HepG2 (cell line): ENCODE results near the gene RAP2A. TPM values are rescaled to one million over a fixed set of nuclear protein-coding genes. Genes with fewer than 3 reads are reported as not detected.
A peak's percentile ranks its signal among the peaks of the same experiment; 100 is the strongest.

Source experiments
- CBFB ChIP-seq: sonication (generic); formaldehyde crosslinking; IDR thresholded peaks from 2 replicates; pipeline ENCODE4 v1.4.0; 2020; ENCODE audit warnings: missing genetic modification reagents
- FOXM1 ChIP-seq: sonication (generic); formaldehyde crosslinking; IDR thresholded peaks from 2 replicates; pipeline ENCODE4 v1.5.0; 2020; ENCODE audit warnings: missing genetic modification reagents
- FOXP1 ChIP-seq, 2 experiments: fragments of 450-650 bp in 1 of 2; IDR thresholded peaks; 2 replicates each; pipeline ENCODE4 v1.6.1; 2017 to 2018; ENCODE audit warnings: antibody characterized with exemption in 1 of 2
- GABPA ChIP-seq, 2 experiments: IDR thresholded peaks; 2 replicates each; pipeline ENCODE4 v1.6.1; 2011 to 2016; ENCODE audit warnings: low read depth in 2 of 2, low read length in 1 of 2, missing biosample characterization in 1 of 2, missing genetic modification characterization in 1 of 2
- HNF4G ChIP-seq, 2 experiments: sonication (generic) in 1 of 2; formaldehyde crosslinking in 1 of 2; IDR thresholded peaks; 2 replicates each; pipeline versions ENCODE4 v1.4.0 to v1.6.1; 2011 to 2020; ENCODE audit warnings: borderline replicate concordance in 2 of 2, low read depth in 2 of 2, mild to moderate bottlenecking in 2 of 2, low read length in 1 of 2, missing genetic modification reagents in 1 of 2, moderate library complexity in 1 of 2
- NFRKB ChIP-seq: fragments of 450-650 bp; IDR thresholded peaks from 2 replicates; pipeline ENCODE4 v1.6.1; 2017
- NR2C2 ChIP-seq: sonication (generic); formaldehyde crosslinking; IDR thresholded peaks from 2 replicates; pipeline ENCODE4 v1.4.0; 2020; ENCODE audit warnings: missing genetic modification reagents, mild to moderate bottlenecking, moderate library complexity, borderline replicate concordance
- RELA ChIP-seq: sonication (generic); formaldehyde crosslinking; IDR thresholded peaks from 2 replicates; pipeline ENCODE4 v1.4.0; 2020; ENCODE audit warnings: missing genetic modification reagents
- RORA ChIP-seq: sonication (generic); formaldehyde crosslinking; IDR thresholded peaks from 2 replicates; pipeline ENCODE4 v1.5.0; 2020; ENCODE audit warnings: mild to moderate bottlenecking, missing genetic modification reagents, moderate library complexity
- SAFB2 ChIP-seq: sonication (generic); formaldehyde crosslinking; IDR thresholded peaks from 2 replicates; pipeline ENCODE4 v1.5.1; 2020; ENCODE audit warnings: missing genetic modification reagents, low read depth, mild to moderate bottlenecking, borderline replicate concordance
- SOX6 ChIP-seq, 2 experiments: fragments of 450-650 bp in 1 of 2; sonication (generic) in 1 of 2; formaldehyde crosslinking in 1 of 2; IDR thresholded peaks; 2 replicates each; pipeline versions ENCODE4 v1.4.0 to v1.6.1; 2017 to 2020; ENCODE audit warnings: antibody characterized with exemption in 1 of 2, mild to moderate bottlenecking in 1 of 2, missing genetic modification reagents in 1 of 2
- STAG1 ChIP-seq: sonication (generic); formaldehyde crosslinking; IDR thresholded peaks from 2 replicates; pipeline ENCODE4 v1.4.0; 2020; ENCODE audit warnings: missing genetic modification reagents
- TARDBP ChIP-seq: sonication (generic); formaldehyde crosslinking; IDR thresholded peaks from 2 replicates; pipeline ENCODE4 v1.8.0; 2022; ENCODE audit warnings: mild to moderate bottlenecking, missing genetic modification reagents
- TEAD3 ChIP-seq: optimal IDR thresholded peaks from 2 replicates; pipeline ENCODE3; 2016; ENCODE audit warnings: borderline replicate concordance
- THAP11 ChIP-seq: IDR thresholded peaks from 2 replicates; pipeline ENCODE4 v1.6.1; 2016; ENCODE audit warnings: missing biosample characterization, missing genetic modification reagents
- THAP9 ChIP-seq: sonication (generic); formaldehyde crosslinking; IDR thresholded peaks from 2 replicates; pipeline ENCODE4; 2020; ENCODE audit warnings: missing genetic modification reagents, mild to moderate bottlenecking, borderline replicate concordance
- TP53 ChIP-seq: sonication (generic); formaldehyde crosslinking; conservative IDR thresholded peaks from 2 replicates; pipeline ENCODE4 v1.4.0; 2020; ENCODE audit warnings: missing genetic modification reagents
- UBTF ChIP-seq: sonication (generic); formaldehyde crosslinking; IDR thresholded peaks from 2 replicates; pipeline ENCODE4 v1.4.0; 2020; ENCODE audit warnings: mild to moderate bottlenecking, missing genetic modification reagents
- ZMYM4 ChIP-seq: sonication (generic); formaldehyde crosslinking; IDR thresholded peaks from 2 replicates; pipeline ENCODE4 v1.8.1; 2023; ENCODE audit warnings: mild to moderate bottlenecking, missing genetic modification reagents
- ZNF160 ChIP-seq: sonication (generic); formaldehyde crosslinking; IDR thresholded peaks from 2 replicates; pipeline ENCODE4 v1.8.0; 2022; ENCODE audit warnings: mild to moderate bottlenecking, inconsistent platforms, missing genetic modification reagents
- ZNF251 ChIP-seq: sonication (generic); formaldehyde crosslinking; IDR thresholded peaks from 2 replicates; pipeline ENCODE4 v1.9.0; 2021; ENCODE audit warnings: mild to moderate bottlenecking, missing genetic modification reagents
- ZNF281 ChIP-seq: sonication (generic); formaldehyde crosslinking; IDR thresholded peaks from 2 replicates; pipeline ENCODE4 v1.4.0; 2020; ENCODE audit warnings: missing genetic modification reagents, borderline replicate concordance
- ZNF644 ChIP-seq: IDR thresholded peaks from 2 replicates; pipeline ENCODE4 v1.6.1; 2016; ENCODE audit warnings: low read depth
- polyA plus RNA-seq, 8 experiments: library from polyadenylated mRNA; depleted of rRNA in 3 of 8; stranded (reverse) in 7 of 8; unstranded in 1 of 8; fragments of >200 nt; fragmentation: Illumina TruSeq in 4 of 8; extraction: Trizol in 4 of 8; gene quantifications; 2 replicates each; pipeline versions ENCODE4 v1.2.1 to v1.2.3, GENCODE V29; 2011 to 2016; ENCODE audit warnings: low read depth in 4 of 8, missing spikeins in 1 of 8, mixed read lengths in 1 of 8; ENCODE audit not compliant: insufficient read depth in 1 of 8
- total RNA-seq, 5 experiments: library from RNA; depleted of rRNA; stranded (reverse); fragments of >200 nt; fragmentation: Illumina TruSeq; extraction: Trizol; gene quantifications; 2 replicates each; pipeline ENCODE4 v1.2.3, GENCODE V29; 2016; ENCODE audit warnings: low read depth in 1 of 5

RAP2A gene
- total and polyA plus RNA-seq, 2 of the 13 experiments (the other 11 are each of a cell fraction or from before 2014, with no cell fraction given) = 9.9 to 23.1 TPM

- no peak for TF ChIP-seq GABPA (IDR thresholded peaks at IDR 0.05; ENCODE audit: low read depth, low read length)
- TF ChIP-seq GABPA (CRISPR knock-in tag; IDR thresholded peaks at IDR 0.05; ENCODE audit: low read depth) = peak; percentile 29; the same call in 1 of the 2 replicates
- TF ChIP-seq TEAD3 (CRISPR knock-in tag) = peak; percentile 87
- peak; percentile 75; the same call in 1 of the 2 replicates for TF ChIP-seq TARDBP (CRISPR knock-in tag)
- no peak for TF ChIP-seq ZNF251 (CRISPR knock-in tag)
- peak; percentile 83 for TF ChIP-seq ZMYM4 (CRISPR knock-in tag)
- no peak for TF ChIP-seq SAFB2 (CRISPR knock-in tag)
- TF ChIP-seq ZNF281 = peak; percentile 19; the same call in 1 of the 2 replicates
- TF ChIP-seq NR2C2 (CRISPR knock-in tag) = peak; percentile 93
- no peak for TF ChIP-seq UBTF (CRISPR knock-in tag)
- TF ChIP-seq SOX6 (IDR thresholded peaks at IDR 0.05) = no peak
- TF ChIP-seq SOX6 (CRISPR knock-in tag; IDR thresholded peaks at IDR 0.05) = peak; percentile 91
- TF ChIP-seq RORA (CRISPR knock-in tag) = 0 out of 2 replicates have a peak, but pooled peaks have one; percentile 37
- TF ChIP-seq NFRKB = no peak
- TF ChIP-seq STAG1 = 0 out of 2 replicates have a peak, but pooled peaks have one; percentile 11
- 0 out of 2 replicates have a peak, but pooled peaks have one; percentile 37 for TF ChIP-seq TP53
- no peak for TF ChIP-seq THAP9 (CRISPR knock-in tag)
- TF ChIP-seq FOXP1 (IDR thresholded peaks at IDR 0.05) = peak; percentile 55; the same call in 1 of the 2 replicates
- peak; percentile 96 for TF ChIP-seq FOXP1 (CRISPR knock-in tag; IDR thresholded peaks at IDR 0.05)
- peak; percentile 64; the same call in 1 of the 2 replicates for TF ChIP-seq ZNF644 (CRISPR knock-in tag)
- peak; percentile 56 for TF ChIP-seq THAP11 (CRISPR knock-in tag)
- peak; percentile 59; the same call in 1 of the 2 replicates for TF ChIP-seq HNF4G (IDR thresholded peaks at IDR 0.05; ENCODE audit: borderline replicate concordance, low read depth, low read length)
- TF ChIP-seq HNF4G (CRISPR knock-in tag; IDR thresholded peaks at IDR 0.05; ENCODE audit: borderline replicate concordance, low read depth) = peak; percentile 38; the same call in 1 of the 2 replicates
- no peak for TF ChIP-seq ZNF160 (CRISPR knock-in tag)
- TF ChIP-seq RELA = no peak
- TF ChIP-seq CBFB (CRISPR knock-in tag) = 0 out of 2 replicates have a peak, but pooled peaks have one; percentile 36
- no peak for TF ChIP-seq FOXM1 (CRISPR knock-in tag)
These were observed 57.5 kb downstream of the RAP2A start (continued) for GRCh38 chr13:97491452-97491851.
